Loucy (cell line): ENCODE results near the gene ANKS3.

Source experiments
- EZH2phosphoT487 ChIP-seq: fragments of 200-600 bp; IDR thresholded peaks from 2 replicates; pipeline ENCODE4 v1.6.1; 2018; ENCODE audit warnings: antibody characterized with exemption, mild to moderate bottlenecking, moderate library complexity, borderline replicate concordance
- TF ChIP-seq, protein P1 (sequence below): fragments of 200-600 bp; sonication (generic); conservative IDR thresholded peaks from 2 replicates; pipeline ENCODE4 v1.5.1; 2014; ENCODE audit warnings: mild to moderate bottlenecking, antibody characterized with exemption, low read length

DNA sequence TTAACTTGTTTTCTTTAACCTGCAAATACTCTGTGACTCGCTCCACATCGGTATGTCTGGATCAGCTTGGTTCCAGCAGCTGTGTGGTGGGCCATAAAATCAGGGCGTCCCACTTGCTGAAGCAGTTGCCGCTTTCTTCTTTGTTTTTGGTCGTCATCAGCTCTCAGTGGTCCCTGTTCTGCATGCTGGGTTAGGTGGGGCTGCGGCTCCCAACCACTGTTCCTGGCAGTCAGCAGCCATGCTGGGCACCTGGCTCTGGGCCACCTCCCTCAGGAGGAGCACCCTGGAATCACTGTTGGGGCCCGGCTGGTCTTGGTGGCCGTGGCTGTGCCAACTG is 86.5 kb downstream of the ANKS3 start:
- TF ChIP-seq, protein P1, sequence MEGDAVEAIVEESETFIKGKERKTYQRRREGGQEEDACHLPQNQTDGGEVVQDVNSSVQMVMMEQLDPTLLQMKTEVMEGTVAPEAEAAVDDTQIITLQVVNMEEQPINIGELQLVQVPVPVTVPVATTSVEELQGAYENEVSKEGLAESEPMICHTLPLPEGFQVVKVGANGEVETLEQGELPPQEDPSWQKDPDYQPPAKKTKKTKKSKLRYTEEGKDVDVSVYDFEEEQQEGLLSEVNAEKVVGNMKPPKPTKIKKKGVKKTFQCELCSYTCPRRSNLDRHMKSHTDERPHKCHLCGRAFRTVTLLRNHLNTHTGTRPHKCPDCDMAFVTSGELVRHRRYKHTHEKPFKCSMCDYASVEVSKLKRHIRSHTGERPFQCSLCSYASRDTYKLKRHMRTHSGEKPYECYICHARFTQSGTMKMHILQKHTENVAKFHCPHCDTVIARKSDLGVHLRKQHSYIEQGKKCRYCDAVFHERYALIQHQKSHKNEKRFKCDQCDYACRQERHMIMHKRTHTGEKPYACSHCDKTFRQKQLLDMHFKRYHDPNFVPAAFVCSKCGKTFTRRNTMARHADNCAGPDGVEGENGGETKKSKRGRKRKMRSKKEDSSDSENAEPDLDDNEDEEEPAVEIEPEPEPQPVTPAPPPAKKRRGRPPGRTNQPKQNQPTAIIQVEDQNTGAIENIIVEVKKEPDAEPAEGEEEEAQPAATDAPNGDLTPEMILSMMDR: no peak
- TF ChIP-seq EZH2phosphoT487: no peak
